Muscle layer of colon (tissue), 2 donors: ENCODE data around the gene SLC29A3.
A peak's percentile ranks its signal among the peaks of the same experiment; 100 is the strongest.
"Not testable (repeated sequence)": the region's sequence is repeated elsewhere in the genome, so short reads cannot be mapped to it uniquely, and the experiment has no call there.

Experiments used
- H3K27ac ChIP-seq: one replicate; pipeline ENCODE4 v1.7.0; 2013; ENCODE audit warnings: low read depth, mild to moderate bottlenecking, low read length, moderate library complexity
- H3K27me3 ChIP-seq, 2 donors: one replicate each; pipeline ENCODE4 v1.7.0; 2013; ENCODE audit warnings: low read length in 2 of 2, mild to moderate bottlenecking in 2 of 2; ENCODE audit not compliant: insufficient read depth in 2 of 2, control insufficient read depth in 1 of 2
- H3K36me3 ChIP-seq: one replicate; pipeline ENCODE4 v1.7.0; 2013; ENCODE audit warnings: mild to moderate bottlenecking, low read length; ENCODE audit not compliant: insufficient read depth
- H3K4me1 ChIP-seq: one replicate; pipeline ENCODE4 v1.7.0; 2013; ENCODE audit warnings: mild to moderate bottlenecking, low read length; ENCODE audit not compliant: insufficient read depth
- H3K4me3 ChIP-seq, 2 donors: one replicate each; pipeline ENCODE4 v1.7.0; 2013; ENCODE audit warnings: low read length in 2 of 2, low read depth in 1 of 2, mild to moderate bottlenecking in 1 of 2, moderate library complexity in 1 of 2
- H3K9ac ChIP-seq: one replicate; pipeline ENCODE4 v1.7.0; 2013; ENCODE audit warnings: low read length
- H3K9me3 ChIP-seq: one replicate; pipeline ENCODE4 v1.7.0; 2013; ENCODE audit warnings: mild to moderate bottlenecking, low read length
- donor health status: abdominal sarcoma.
- donor health status: Adenocarcinoma of cecum.

Gene SLC29A3

GRCh38 chr10:71319042-71319799 lies at the start of gene SLC29A3:
Gene SLC29A3, plus strand, starts transcription at chr10:71319259. Its CDS starts 51 bp downstream, at chr10:71319310.
- Histone ChIP-seq H3K9ac (peak within 1 kb of the TSS; percentile 46), H3K27me3 (no peaks in the 10 kb centered on the region), H3K4me3 (peak within 1 kb of the TSS; percentile 57 to 79), H3K4me1 (peaks cover 17% of the 10 kb centered on the region), H3K27ac (peak within 1 kb of the TSS; percentile 84), H3K36me3 (peaks cover 14% of the 10 kb centered on the region), H3K9me3 (no peaks in the 10 kb centered on the region)

- H3K36me3 ChIP-seq, result no peaks in the 10 kb centered on the region
- H3K9me3 ChIP-seq, result no peaks in the 10 kb centered on the region
- H3K27me3 ChIP-seq, result no peaks in the 10 kb centered on the region
- H3K4me1 ChIP-seq, result peaks cover 42% of the 10 kb centered on the region
- no peak overlapping the region for H3K27ac ChIP-seq
- no peak overlapping the region for H3K9ac ChIP-seq
- no peak overlapping the region for H3K4me3 ChIP-seq
These were observed 49.5 kb upstream of the SLC29A3 start for GRCh38 chr10:71269301-71270288.

- Histone ChIP-seq H3K9me3 (no peaks in the 10 kb centered on the region), H3K36me3 (no peaks in the 10 kb centered on the region), H3K4me3 (no peak overlapping the region), H3K9ac (no peak overlapping the region), H3K4me1 (peaks cover 39% of the 10 kb centered on the region), H3K27me3 (no peaks in the 10 kb centered on the region), H3K27ac (no peak overlapping the region)
These were observed 48.5 kb upstream of the SLC29A3 start for GRCh38 chr10:71270301-71271220.

GRCh38 chr10:71271662-71272055 lies 47.4 kb upstream of the SLC29A3 start:
- H3K9ac ChIP-seq, result no peak overlapping the region
- H3K36me3 ChIP-seq, result no peaks in the 10 kb centered on the region
- H3K4me3 ChIP-seq, result no peak overlapping the region
- peaks cover 28% of the 10 kb centered on the region for H3K4me1 ChIP-seq
- H3K27ac ChIP-seq, result no peak overlapping the region
- no peaks in the 10 kb centered on the region for H3K9me3 ChIP-seq
- H3K27me3 ChIP-seq, result no peaks in the 10 kb centered on the region

GRCh38 chr10:71272056-71272771 lies 46.8 kb upstream of the SLC29A3 start:
- H3K4me1 ChIP-seq, result peaks cover 23% of the 10 kb centered on the region
- no peak overlapping the region for H3K27ac ChIP-seq
- no peak overlapping the region for H3K4me3 ChIP-seq
- H3K9ac ChIP-seq, result no peak overlapping the region
- no peaks in the 10 kb centered on the region for H3K27me3 ChIP-seq
- no peaks in the 10 kb centered on the region for H3K9me3 ChIP-seq
- H3K36me3 ChIP-seq, result no peaks in the 10 kb centered on the region

GRCh38 chr10:71272974-71273373 lies 46.1 kb upstream of the SLC29A3 start:
- not testable (repeated sequence) for H3K36me3 ChIP-seq, H3K9me3 ChIP-seq, H3K27ac ChIP-seq, H3K9ac ChIP-seq, H3K27me3 ChIP-seq, H3K4me3 ChIP-seq
- H3K4me1 ChIP-seq, result peaks cover 22% of the 10 kb centered on the region

GRCh38 chr10:71273506-71273905 lies 45.6 kb upstream of the SLC29A3 start:
- no peak overlapping the region for H3K27ac ChIP-seq
- H3K9ac ChIP-seq, result no peak overlapping the region
- no peaks in the 10 kb centered on the region for H3K9me3 ChIP-seq
- no peaks in the 10 kb centered on the region for H3K36me3 ChIP-seq
- no peaks in the 10 kb centered on the region for H3K27me3 ChIP-seq
- no peak overlapping the region for H3K4me3 ChIP-seq
- H3K4me1 ChIP-seq, result peaks cover 17% of the 10 kb centered on the region

GRCh38 chr10:71274901-71275796 lies 43.9 kb upstream of the SLC29A3 start:
- peaks cover 3% of the 10 kb centered on the region for H3K4me1 ChIP-seq
- no peak overlapping the region for H3K9ac ChIP-seq
- no peak overlapping the region for H3K4me3 ChIP-seq
- no peaks in the 10 kb centered on the region for H3K36me3 ChIP-seq
- no peak overlapping the region for H3K27ac ChIP-seq
- no peaks in the 10 kb centered on the region for H3K27me3 ChIP-seq
- no peaks in the 10 kb centered on the region for H3K9me3 ChIP-seq

- Histone ChIP-seq H3K4me3 (no peak overlapping the region), H3K9ac (no peak overlapping the region), H3K27me3 (no peaks in the 10 kb centered on the region), H3K4me1 (no peaks in the 10 kb centered on the region), H3K9me3 (no peaks in the 10 kb centered on the region), H3K27ac (no peak overlapping the region), H3K36me3 (no peaks in the 10 kb centered on the region)
These were observed 42.2 kb upstream of the SLC29A3 start for GRCh38 chr10:71276873-71277272.
